ENCODE measurements around the gene RRAGD.

DNA sequence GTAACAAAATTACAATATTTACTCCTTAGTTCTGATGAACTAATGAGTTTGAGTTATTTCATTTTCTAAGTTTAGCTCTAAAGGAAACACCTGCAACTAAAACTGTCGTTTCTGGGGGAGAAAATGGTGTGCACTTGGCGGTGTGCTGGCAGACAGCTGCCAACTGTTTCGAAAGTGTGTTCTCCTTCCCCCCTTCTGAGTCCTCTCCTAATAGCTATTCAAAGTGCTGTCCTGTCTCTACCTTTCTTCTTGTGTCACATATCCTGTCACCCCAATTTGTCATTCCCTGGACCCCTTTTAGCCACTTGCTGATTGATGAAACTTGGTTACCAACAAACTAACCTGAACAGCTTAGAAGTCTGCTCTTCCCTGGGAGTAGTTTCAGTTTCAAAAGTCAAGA is 54.7 kb downstream of the RRAGD start:
- TF ChIP-seq, protein P1, sequence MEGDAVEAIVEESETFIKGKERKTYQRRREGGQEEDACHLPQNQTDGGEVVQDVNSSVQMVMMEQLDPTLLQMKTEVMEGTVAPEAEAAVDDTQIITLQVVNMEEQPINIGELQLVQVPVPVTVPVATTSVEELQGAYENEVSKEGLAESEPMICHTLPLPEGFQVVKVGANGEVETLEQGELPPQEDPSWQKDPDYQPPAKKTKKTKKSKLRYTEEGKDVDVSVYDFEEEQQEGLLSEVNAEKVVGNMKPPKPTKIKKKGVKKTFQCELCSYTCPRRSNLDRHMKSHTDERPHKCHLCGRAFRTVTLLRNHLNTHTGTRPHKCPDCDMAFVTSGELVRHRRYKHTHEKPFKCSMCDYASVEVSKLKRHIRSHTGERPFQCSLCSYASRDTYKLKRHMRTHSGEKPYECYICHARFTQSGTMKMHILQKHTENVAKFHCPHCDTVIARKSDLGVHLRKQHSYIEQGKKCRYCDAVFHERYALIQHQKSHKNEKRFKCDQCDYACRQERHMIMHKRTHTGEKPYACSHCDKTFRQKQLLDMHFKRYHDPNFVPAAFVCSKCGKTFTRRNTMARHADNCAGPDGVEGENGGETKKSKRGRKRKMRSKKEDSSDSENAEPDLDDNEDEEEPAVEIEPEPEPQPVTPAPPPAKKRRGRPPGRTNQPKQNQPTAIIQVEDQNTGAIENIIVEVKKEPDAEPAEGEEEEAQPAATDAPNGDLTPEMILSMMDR (IDR thresholded peaks at IDR 0.05), result no peak
- no peak for TF ChIP-seq EZH2 (IDR thresholded peaks at IDR 0.05; ENCODE audit: borderline replicate concordance, insufficient read depth, low read depth, low read length, poor library complexity, severe bottlenecking)

Data from B cell (primary cell).